ENCODE data around the gene FBN1.

DNA sequence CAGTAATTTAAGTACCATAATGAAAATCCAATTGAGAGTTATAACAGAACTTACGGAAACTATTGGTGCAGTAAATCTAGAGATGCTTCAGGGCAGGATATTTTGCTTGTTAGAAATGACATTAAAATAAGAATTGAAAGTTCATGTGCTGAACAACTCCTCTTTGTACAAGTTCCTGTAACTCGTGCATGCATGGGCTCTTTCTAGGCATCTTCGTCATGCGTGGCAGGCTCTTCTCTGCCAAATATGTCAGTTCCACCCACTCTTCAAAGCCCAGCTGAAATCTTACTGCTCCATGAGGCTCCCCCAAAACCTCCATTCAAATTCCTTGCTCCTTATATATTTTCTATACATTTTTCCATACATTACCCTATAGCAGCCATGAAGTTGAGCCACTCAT lies 48.7 kb downstream of the FBN1 start:
- TF ChIP-seq POLR2AphosphoS5 (IDR thresholded peaks at IDR 0.05; ENCODE audit: insufficient read depth in 1 of 2, low read depth in 1 of 2) = no peak
- TF ChIP-seq, protein P1, sequence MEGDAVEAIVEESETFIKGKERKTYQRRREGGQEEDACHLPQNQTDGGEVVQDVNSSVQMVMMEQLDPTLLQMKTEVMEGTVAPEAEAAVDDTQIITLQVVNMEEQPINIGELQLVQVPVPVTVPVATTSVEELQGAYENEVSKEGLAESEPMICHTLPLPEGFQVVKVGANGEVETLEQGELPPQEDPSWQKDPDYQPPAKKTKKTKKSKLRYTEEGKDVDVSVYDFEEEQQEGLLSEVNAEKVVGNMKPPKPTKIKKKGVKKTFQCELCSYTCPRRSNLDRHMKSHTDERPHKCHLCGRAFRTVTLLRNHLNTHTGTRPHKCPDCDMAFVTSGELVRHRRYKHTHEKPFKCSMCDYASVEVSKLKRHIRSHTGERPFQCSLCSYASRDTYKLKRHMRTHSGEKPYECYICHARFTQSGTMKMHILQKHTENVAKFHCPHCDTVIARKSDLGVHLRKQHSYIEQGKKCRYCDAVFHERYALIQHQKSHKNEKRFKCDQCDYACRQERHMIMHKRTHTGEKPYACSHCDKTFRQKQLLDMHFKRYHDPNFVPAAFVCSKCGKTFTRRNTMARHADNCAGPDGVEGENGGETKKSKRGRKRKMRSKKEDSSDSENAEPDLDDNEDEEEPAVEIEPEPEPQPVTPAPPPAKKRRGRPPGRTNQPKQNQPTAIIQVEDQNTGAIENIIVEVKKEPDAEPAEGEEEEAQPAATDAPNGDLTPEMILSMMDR (IDR thresholded peaks at IDR 0.05) = no peak

Measured in vagina (tissue), 2 donors.